Gastrocnemius medialis (tissue), 4 donors: Measurements from ENCODE around the gene RFTN1. TPM values are rescaled to one million over a fixed set of nuclear protein-coding genes. Genes with fewer than 3 reads are reported as not detected.

Source experiments
- ATAC-seq, 2 donors: fragments of 150-250 bp; one replicate each; pipeline ENCODE4 v1.9.1; 2016
- DNase-seq, 2 donors: peaks; one replicate each; pipeline ENCODE4 v3.0.0-alpha.2; 2019
- H3K27ac ChIP-seq, 4 donors: fragments of 200-600 bp; sonication (generic); 1 replicate in 1 of 4; 2 replicates in 3 of 4; pipeline ENCODE4 v1.5.1; 2016 to 2018; ENCODE audit warnings: mild to moderate bottlenecking in 2 of 4, moderate library complexity in 1 of 4
- H3K27me3 ChIP-seq, 3 donors: fragments of 200-600 bp; sonication (generic) in 2 of 3; 1 replicate in 1 of 3; 2 replicates in 2 of 3; pipeline versions ENCODE4 v1.5.1 to v1.6.0; 2016 to 2019; ENCODE audit warnings: mild to moderate bottlenecking in 1 of 3, moderate library complexity in 1 of 3
- H3K36me3 ChIP-seq, 2 donors: fragments of 200-600 bp; sonication (generic) in 1 of 2; one replicate each; pipeline ENCODE4 v1.5.1; 2017 to 2018
- H3K4me1 ChIP-seq, 2 donors: fragments of 200-600 bp; sonication (generic) in 1 of 2; one replicate each; pipeline ENCODE4 v1.5.1; 2016 to 2017; ENCODE audit warnings: mild to moderate bottlenecking in 2 of 2
- H3K4me3 ChIP-seq, 4 donors: fragments of 200-600 bp; sonication (generic) in 3 of 4; 1 replicate in 1 of 4; 2 replicates in 3 of 4; pipeline ENCODE4 v1.5.1; 2016 to 2019; ENCODE audit warnings: mild to moderate bottlenecking in 2 of 4
- H3K9me3 ChIP-seq, 3 donors: fragments of 200-600 bp; sonication (generic) in 2 of 3; 1 replicate in 1 of 3; 2 replicates in 2 of 3; pipeline ENCODE4 v1.5.1; 2016 to 2019
- POLR2A ChIP-seq, 2 donors: fragments of 450-650 bp; IDR thresholded peaks; one replicate each; pipeline ENCODE4 v1.6.1; 2017; ENCODE audit warnings: antibody characterized with exemption in 2 of 2, mild to moderate bottlenecking in 2 of 2, moderate library complexity in 2 of 2
- in situ Hi-C, 4 donors: fragments of 200-750 bp; cut with MboI; loops; one replicate each; pipeline versions ENCODE4 v1.15.0 to v1.8.0; 2017; ENCODE audit warnings: low sequenced_read_pairs in 4 of 4
- intact Hi-C: fragments of 100-400 bp; cut with DNase I; formaldehyde crosslinking; loops from one replicate; pipeline ENCODE4 v1.15.1; 2023; ENCODE audit warnings: low total_unique reads
- total RNA-seq, 4 donors: library from RNA; depleted of rRNA; stranded (reverse); fragments of >200 nt; gene quantifications; one replicate each; pipeline versions ENCODE4 v1.1.0 to v1.2.3, GENCODE V29; 2016
- TF ChIP-seq, protein P1 (sequence below), 5 experiments: fragments of 450-650 bp in 3 of 5; fragments of 200-600 bp in 2 of 5; sonication (generic) in 2 of 5; IDR thresholded peaks in 4 of 5; conservative IDR thresholded peaks in 1 of 5; 1 replicate in 4 of 5; 2 replicates in 1 of 5; pipeline ENCODE4 v1.5.1; 2016 to 2019; ENCODE audit warnings: antibody characterized with exemption in 5 of 5, mild to moderate bottlenecking in 3 of 5, moderate library complexity in 3 of 5

RFTN1 gene
- total RNA-seq, 4 donors from 2014 or later, result 10.7 to 22.8 (median 11.7) TPM

DNA sequence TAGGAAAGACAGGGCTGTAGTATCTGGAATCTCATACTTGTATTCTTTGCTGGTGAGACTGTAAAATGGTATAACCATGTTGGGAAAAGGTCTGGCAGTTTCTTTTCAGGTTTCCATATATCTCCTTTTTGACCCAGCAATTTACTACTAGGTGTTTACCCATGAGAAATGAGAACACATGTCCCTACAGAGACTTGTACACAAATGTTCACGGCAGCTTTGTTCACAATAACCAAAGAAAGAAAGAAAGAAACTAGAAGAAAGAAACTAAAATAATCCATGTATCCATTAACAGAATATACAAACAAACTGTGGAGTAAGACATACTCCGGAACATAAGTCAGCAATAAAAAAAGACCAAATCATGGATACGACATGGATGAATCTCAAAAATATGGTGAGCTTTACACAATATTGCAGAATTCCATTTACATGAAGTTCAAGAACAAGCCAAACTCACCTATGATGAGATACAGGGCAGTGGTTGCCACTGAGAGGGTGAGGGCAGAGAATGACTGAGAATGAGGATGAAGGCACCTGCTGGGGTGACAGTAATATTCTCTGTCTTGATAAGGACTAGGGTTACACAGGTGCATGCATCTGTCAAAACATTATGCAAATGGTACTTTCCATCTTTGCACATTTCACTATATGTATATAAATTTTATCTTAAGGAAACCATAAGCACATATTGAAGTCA, 2.7 kb downstream of the RFTN1 start:
- Histone ChIP-seq H3K36me3 (no peaks in the 10 kb centered on the region), H3K9me3 (no peaks in the 10 kb centered on the region), H3K4me1 (peaks cover 40 to 55% of the 10 kb centered on the region in 2 donors), H3K27me3 (no peaks in the 10 kb centered on the region), H3K27ac (peak overlapping the region; percentile 75 to 86 (median 78)), H3K4me3 (no peak overlapping the region)
- in situ Hi-C loops (no loop called here), intact Hi-C loops (loop anchor here (5.0 kb wide), 2 partner anchors 37 to 113 kb away; no protein-coding TSS in a partner anchor)
- ATAC-seq (no peak), DNase-seq (no peak)
- TF ChIP-seq, protein P1, sequence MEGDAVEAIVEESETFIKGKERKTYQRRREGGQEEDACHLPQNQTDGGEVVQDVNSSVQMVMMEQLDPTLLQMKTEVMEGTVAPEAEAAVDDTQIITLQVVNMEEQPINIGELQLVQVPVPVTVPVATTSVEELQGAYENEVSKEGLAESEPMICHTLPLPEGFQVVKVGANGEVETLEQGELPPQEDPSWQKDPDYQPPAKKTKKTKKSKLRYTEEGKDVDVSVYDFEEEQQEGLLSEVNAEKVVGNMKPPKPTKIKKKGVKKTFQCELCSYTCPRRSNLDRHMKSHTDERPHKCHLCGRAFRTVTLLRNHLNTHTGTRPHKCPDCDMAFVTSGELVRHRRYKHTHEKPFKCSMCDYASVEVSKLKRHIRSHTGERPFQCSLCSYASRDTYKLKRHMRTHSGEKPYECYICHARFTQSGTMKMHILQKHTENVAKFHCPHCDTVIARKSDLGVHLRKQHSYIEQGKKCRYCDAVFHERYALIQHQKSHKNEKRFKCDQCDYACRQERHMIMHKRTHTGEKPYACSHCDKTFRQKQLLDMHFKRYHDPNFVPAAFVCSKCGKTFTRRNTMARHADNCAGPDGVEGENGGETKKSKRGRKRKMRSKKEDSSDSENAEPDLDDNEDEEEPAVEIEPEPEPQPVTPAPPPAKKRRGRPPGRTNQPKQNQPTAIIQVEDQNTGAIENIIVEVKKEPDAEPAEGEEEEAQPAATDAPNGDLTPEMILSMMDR (IDR thresholded peaks at IDR 0.05 in 4 of 5, conservative IDR thresholded peaks at IDR 0.05 in 1 of 5), result no peak

DNA sequence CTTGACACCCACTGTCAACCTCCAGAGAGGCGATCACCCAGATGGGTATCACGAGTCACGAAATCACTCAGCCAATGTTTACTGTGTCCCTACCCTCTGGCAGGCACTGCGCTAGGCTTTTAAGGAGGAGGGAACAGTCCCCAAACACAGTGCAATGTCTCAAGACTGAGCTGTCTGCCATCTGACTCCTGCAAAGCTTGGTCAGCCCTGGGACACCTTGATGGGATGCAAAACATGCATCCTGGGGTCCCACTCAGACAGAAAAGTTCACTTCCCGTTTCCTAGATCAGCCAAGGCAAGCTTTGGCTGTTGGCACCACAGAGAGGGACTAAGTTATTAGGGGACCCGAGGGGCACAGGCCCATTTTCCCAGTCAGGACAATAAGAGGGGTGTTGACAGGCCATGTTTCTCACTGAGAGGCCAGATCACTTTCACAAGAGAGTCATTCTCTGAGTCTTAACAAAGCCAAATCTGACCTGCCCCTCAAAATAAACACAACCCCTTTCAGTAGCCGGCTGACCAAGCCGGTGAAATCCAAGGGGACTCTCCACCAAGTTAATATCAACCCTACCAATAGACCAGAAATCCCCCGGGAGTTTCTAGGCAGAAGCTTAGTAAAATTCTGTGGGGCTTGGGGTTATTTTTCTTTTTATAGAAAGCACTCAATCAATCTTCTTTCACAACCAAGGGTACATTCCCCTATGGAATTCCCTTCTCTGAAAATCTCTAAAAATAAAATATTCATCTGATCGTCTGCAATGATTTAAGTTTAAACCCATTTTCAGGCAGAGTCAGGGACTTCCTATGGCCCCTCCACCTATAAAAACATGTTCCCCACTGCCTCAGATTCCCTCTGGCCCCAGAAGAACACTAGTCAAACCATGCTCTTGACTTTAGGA, 3.5 kb downstream of the RFTN1 start:
- Histone ChIP-seq H3K27ac (peak overlapping the region; percentile 75 to 86 (median 78)), H3K36me3 (no peaks in the 10 kb centered on the region), H3K9me3 (no peaks in the 10 kb centered on the region), H3K4me1 (peaks cover 40 to 55% of the 10 kb centered on the region in 2 donors), H3K27me3 (no peaks in the 10 kb centered on the region), H3K4me3 (no peak overlapping the region)
- no peak for TF ChIP-seq POLR2A (IDR thresholded peaks at IDR 0.05)
- TF ChIP-seq, protein P1 (IDR thresholded peaks at IDR 0.05 in 4 of 5, conservative IDR thresholded peaks at IDR 0.05 in 1 of 5), result no peak
- in situ Hi-C loops, result no loop called here
- ATAC-seq (no peak), DNase-seq (peak in 1 of 2 donors; percentile 20)
- intact Hi-C loops, result loop anchor here (5.0 kb wide), 2 partner anchors 37 to 113 kb away; no protein-coding TSS in a partner anchor

DNA sequence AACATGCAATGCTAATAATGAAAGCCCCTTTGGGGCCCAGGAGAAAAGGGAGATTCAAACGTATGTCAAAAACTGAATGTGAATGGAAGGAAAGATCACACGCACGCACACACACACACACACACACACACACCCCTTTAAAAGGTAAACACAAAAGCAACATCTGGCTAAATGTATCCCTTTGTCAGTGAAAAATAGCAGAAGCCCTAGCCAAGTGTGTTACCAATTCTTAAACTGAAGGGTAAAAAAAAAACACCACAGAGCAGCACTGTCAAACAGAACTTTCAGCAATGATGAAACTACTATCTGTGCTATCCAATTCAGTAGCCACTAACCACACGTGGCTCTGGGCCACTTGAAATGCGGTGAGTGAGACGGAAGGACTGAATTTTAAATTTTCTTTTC, 4.9 kb downstream of the RFTN1 start:
- no peak overlapping the region for H3K4me3 ChIP-seq
- in situ Hi-C loops (no loop called here), intact Hi-C loops (no loop called here)
- peaks cover 34 to 47% of the 10 kb centered on the region in 2 donors for H3K4me1 ChIP-seq
- ATAC-seq (no peak), DNase-seq (no peak)
- no peaks in the 10 kb centered on the region for H3K36me3 ChIP-seq
- peak overlapping the region in 1 of 4 donors; percentile 86 for H3K27ac ChIP-seq
- H3K27me3 ChIP-seq, result no peaks in the 10 kb centered on the region
- no peak for TF ChIP-seq POLR2A (IDR thresholded peaks at IDR 0.05)
- TF ChIP-seq, protein P1 (IDR thresholded peaks at IDR 0.05 in 4 of 5, conservative IDR thresholded peaks at IDR 0.05 in 1 of 5), result no peak
- H3K9me3 ChIP-seq, result no peaks in the 10 kb centered on the region

DNA sequence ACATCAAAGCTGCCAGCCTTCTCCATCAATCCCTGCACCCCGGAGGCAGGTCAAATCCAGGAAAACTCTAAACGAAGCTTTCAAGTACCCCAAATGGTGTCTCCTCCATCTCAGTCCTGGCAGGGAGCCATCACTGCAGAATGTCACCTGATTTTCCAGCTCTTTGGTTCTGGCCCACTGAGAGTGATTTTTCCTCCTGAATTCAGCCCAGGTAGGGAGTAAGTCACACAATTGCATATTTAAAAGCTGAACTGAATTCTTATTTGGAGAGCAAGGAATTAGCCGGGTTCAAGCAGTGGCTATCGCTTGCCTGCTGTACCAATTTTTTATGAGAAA, 5.3 kb downstream of the RFTN1 start:
- H3K27ac ChIP-seq, result peak overlapping the region in 1 of 4 donors; percentile 22
- no peak overlapping the region for H3K4me3 ChIP-seq
- no peaks in the 10 kb centered on the region for H3K27me3 ChIP-seq
- H3K4me1 ChIP-seq, result peaks cover 34 to 47% of the 10 kb centered on the region in 2 donors
- TF ChIP-seq, protein P1 (IDR thresholded peaks at IDR 0.05 in 4 of 5, conservative IDR thresholded peaks at IDR 0.05 in 1 of 5), result no peak
- TF ChIP-seq POLR2A (IDR thresholded peaks at IDR 0.05), result no peak
- in situ Hi-C loops (no loop called here), intact Hi-C loops (no loop called here)
- no peak for DNase-seq
- H3K36me3 ChIP-seq, result no peaks in the 10 kb centered on the region
- no peaks in the 10 kb centered on the region for H3K9me3 ChIP-seq
- ATAC-seq, result no peak
